ENCODE measurements around the gene TRPV6.

The TRPV6 gene

GRCh38 chr7:142885311-142886230 lies at the start of gene TRPV6:
TRPV6 (minus strand) TSS chr7:142885745.
- DNase-seq: no peak

- no peak for DNase-seq
Observed at GRCh38 chr7:142934056-142934455, 48.5 kb upstream of the TRPV6 start.

DNA sequence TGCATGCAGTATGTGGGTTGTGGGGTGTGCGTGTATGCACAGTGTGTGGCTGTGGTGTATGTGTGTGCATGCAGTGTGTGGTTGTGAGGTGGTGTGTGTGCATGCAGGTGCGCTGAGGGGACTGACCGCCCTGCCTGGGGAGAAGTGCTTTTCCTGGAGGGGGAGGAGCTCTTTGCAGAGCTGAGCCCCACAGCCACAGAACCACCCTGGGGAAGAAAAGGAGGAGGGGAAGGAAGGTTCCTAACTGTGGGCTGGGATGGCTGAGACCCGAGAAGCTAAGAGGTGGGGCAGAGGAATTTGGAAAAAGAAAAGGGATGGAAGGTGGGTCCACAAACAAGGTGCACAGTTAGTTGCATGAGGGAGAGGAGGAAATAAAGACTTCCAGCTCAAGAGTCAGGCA lies 48.1 kb upstream of the TRPV6 start, which contains the start of gene TRPV5:
Gene TRPV5 (minus strand): TSS at position 123 of the 400 bp plus-strand sequence. CDS start 287 bp downstream, outside the sequence.
- DNase-seq: no peak

GRCh38 chr7:142933092-142933475 lies 47.5 kb upstream of the TRPV6 start:
- no peak for DNase-seq

- DNase-seq: no peak
Observed at GRCh38 chr7:142932386-142933091, 47.0 kb upstream of the TRPV6 start.

- DNase-seq: no peak
Observed at GRCh38 chr7:142930126-142930730, 44.7 kb upstream of the TRPV6 start.

DNA sequence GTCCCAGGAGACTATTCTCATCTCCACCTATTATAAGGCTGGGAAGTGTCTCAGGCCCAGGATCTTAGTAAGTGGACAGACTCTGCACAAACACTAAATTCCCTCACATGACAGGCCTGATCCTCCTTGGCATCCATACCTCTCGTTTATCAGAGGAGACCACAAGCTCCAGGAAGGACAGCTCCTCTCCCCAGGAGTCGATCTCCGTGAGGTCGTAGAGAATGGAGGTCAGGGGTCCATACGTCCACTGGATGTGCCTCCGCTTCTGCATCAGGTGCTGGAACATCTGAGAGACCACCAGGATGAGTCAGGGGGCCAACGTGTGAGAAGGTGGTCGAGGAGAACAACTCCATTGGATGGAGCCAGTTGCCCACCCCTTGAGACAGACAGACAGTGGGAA lies 42.4 kb upstream of the TRPV6 start:
- DNase-seq: no peak

- no peak for DNase-seq
Observed at GRCh38 chr7:142927085-142927745, 41.7 kb upstream of the TRPV6 start.

- no peak for DNase-seq
Observed at GRCh38 chr7:142925413-142925812, 39.9 kb upstream of the TRPV6 start.

DNA sequence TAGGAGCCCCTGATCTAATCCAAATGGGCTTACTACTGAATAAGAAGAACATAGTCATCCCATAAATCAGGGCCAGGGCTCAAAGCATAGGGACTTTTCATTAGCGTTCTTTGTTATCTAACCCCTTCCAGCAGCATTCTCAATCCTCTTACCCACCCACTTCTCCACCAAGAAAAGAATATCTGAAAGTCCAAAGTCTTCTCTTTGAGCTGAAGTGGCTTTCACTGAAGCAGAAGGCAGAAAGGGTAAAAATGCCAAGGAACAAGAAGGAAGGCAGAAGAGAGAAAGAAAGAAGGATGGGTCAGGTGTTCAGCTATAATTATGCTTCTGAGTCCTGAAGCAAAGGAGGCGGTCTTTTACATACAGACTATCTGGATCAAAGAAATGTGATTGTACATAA lies 37.8 kb upstream of the TRPV6 start:
- DNase-seq: no peak

DNA sequence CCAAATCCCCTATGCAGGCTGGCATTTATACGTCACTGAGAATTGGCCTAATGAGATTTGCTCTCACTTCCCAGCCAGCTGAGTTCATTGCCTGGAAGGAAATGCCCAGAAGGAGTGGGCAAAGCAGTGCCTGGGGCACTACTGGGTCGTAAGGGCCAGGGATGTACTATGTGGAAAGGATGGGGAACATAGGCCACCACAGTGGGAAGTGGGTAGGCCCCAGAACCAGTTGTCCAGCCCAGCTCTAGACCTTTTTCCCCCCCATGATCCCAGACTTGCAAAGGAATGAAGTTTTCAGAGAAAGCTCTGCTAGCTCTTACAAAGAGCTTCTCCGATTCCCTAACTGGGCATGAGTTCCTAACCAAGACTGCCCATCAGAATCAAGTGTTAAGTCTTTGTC lies 34.1 kb upstream of the TRPV6 start:
- DNase-seq: no peak

DNA sequence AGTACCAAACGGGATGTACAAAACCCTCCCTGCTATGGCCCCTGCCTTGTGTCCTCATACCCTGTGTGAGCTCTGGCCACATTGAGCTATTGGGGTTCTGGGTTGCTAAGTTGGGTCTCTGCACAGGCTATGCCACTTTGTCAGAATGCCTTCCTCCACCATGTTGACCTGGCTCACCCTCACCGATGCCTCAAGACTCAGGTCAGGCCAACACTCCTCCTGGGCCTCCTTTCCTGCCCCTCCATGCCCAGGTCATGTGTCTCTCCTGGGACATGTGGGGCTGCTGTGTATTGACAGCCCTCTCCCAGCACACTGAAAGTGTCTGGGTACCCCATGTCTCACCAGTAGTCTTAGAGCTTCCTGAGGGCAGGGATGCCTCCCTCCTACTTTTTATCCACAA lies 33.4 kb upstream of the TRPV6 start:
- DNase-seq: no peak

DNA sequence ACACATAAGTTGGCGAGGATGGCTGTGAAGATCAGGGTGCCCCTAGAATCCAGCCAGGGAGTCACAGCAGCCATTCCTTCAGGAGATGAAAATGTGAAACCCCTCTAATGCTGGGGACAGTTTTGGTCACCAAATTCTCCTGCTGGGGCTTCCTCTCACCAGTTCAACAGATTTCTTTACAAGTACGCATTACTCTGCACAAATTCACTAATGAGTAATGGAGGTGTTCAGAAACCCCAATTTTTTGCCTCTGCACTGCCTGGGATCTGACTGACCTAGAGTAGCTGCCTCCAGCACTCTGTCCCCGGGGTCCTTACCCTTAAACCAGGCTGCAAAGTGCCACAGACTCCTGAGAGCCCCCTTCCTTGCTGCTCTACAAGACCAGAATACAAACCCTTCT lies 31.9 kb upstream of the TRPV6 start:
- DNase-seq: no peak

DNA sequence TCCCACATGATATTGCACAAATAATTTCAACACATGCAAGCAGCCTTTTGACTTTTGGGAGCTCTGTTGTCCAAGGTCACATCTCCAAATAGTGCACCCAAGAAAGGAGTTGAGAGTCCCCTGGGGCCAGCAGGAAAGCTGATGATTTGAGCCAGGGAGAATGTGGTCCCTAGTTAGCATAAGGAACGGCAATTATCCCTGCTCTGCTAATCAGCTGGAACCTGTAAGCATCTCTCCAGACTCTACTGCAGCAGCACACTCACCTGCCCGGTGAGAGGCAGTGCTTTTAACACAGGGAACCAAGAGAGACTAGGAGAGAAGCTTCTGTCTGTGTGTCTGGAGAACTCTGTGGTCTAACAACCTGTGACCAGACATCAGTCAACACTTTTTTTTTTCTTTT lies 31.0 kb upstream of the TRPV6 start:
- DNase-seq: no peak

- DNase-seq: no peak
Observed at GRCh38 chr7:142915315-142915714, 29.8 kb upstream of the TRPV6 start.

- no peak for DNase-seq
Observed at GRCh38 chr7:142914121-142914520, 28.6 kb upstream of the TRPV6 start.

DNA sequence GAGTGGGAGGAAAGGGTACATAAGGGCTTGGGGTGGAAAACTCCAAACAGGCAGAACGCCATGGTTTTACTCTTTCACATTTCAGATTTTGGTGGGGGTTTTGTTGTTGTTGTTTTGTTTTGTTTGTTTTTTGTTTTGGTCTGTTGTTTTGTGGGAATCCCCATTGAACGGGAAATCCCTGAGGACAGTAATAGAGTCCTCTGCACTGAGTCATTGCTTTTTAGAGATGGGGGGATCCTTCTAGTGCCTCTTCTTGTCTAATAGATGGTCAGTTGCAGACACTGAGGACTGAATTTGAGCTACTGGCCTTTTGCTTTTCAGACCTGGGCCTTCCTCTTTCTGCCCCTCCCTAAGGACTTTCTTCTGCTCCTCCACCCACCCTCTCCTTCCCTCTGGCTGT lies 28.0 kb upstream of the TRPV6 start:
- DNase-seq: no peak

- no peak for DNase-seq
Observed at GRCh38 chr7:142913051-142913450, 27.5 kb upstream of the TRPV6 start.

- DNase-seq: no peak
Observed at GRCh38 chr7:142910481-142910880, 24.9 kb upstream of the TRPV6 start.

DNA sequence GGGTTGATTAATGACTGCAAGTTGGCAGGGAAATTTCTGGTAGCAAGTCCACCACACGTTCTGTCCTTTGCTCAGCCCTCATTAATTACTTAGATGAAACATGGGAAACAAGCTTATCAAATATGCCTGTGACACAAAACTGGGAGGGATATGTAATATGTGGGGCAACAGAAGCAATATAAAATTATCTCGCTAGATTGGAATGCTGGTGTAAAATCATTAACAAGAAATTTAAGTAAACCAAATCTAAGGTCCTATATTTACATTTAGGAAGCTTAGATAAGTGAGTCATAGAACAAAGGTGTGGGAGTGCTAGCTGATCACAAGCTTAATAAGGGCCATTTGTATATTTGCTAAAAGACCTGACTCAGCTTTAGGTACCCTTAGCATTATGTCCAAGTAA lies 24.5 kb upstream of the TRPV6 start:
- no peak for DNase-seq

- no peak for DNase-seq
Observed at GRCh38 chr7:142908921-142909890, 23.7 kb upstream of the TRPV6 start.

GRCh38 chr7:142908290-142908689 lies 22.7 kb upstream of the TRPV6 start:
- no peak for DNase-seq

Data from right hindlimb (tissue), 1 donor.